Effector CD4-positive, alpha-beta T cell (primary cell): ENCODE measurements around the gene PLEKHG4B.
"Not testable (repeated sequence)": the region's sequence is repeated elsewhere in the genome, so short reads cannot be mapped to it uniquely, and the experiment has no call there.

Experiments used
- DNase-seq: peaks from one replicate; pipeline ENCODE4 v3.0.0-alpha.2; 2020

PLEKHG4B gene

DNA sequence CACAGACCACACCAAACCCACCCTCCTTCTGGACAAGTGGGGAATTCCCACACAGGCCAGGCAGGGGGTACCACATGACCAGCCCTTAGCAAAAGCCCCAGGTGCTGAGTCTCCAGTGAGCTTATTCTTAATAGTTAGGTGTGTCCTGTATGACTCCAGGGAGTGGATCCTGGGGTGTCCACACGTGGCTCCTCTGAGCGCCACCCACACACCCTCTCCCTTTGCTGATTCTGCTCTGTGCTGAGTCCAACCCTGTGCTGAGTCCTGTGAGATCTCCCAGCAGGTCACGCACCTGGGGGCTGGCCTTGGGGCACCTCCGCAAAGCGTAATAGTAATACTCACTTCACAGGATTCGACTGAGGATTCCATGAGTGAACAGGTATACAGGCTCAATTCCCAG is 112.0 kb downstream of the PLEKHG4B start:
- no peak for DNase-seq

DNA sequence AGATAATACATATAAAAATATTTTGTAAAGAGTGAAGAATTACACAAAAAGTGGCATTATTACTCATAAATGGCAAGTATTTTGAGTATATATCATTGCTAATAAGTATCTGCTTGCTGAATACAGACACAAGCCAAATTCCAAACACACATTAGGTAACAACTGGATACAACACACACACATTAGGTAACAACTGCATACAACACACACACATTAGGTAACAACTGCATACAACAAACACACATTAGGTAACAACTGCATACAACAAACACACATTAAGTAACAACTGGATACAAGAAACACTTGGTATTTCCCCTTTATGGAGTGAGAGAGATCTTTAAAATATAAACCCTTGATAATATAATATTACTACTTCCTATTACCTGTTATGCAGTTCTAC is 112.5 kb downstream of the PLEKHG4B start:
- DNase-seq: no peak

DNA sequence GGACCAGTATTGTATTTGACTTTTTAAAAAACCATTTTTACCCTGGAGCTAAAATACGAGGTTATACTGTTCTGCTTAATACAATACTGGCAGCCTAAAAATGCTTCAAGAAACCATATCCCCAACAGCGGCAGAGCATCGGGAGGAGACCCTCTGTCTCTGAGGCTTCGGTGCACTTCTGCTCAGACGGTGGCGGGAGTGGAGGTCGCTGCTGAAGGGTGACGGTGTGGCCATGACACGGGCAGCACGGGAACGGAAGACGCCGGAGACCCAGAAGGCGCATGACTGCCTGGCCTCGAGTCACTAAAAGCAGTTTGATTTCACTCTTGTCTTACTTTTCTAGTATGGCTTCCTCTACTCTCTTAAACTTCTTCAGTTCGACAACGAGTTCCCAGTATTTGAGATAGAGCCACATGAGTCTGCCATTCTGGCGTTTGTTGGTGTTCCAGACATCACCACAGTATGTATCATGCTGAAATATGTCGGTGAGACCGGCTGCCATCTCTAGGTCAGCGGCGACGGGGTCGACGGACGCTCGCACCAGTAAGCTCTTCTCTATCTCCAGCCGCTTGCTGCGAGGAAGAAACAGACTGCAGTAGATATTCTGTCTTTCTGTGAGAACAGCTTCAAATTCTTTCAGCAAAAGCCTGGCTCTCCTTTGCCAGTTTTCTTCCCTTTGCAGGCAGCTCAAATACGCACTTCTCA is 113.2 kb downstream of the PLEKHG4B start:
- no peak for DNase-seq

DNA sequence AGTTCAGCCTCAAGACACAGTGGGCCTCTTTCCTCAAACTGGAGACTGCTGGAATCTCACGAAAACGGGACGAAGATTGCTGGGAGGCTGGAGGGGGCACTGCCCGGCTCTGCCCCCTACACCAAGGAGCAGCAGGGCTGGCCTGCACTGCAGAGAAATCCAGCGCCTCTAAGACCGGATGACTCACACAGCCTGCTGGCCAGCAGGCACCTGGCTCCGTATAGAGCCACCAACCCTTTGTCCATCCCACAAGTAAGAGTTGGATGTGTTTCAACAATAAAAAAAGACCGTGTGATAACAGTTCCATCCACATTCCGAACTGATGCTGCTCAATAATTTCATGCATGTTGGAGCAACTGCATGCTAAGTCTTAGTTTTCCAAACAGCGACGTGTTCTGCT is 114.4 kb downstream of the PLEKHG4B start:
- DNase-seq: no peak

DNA sequence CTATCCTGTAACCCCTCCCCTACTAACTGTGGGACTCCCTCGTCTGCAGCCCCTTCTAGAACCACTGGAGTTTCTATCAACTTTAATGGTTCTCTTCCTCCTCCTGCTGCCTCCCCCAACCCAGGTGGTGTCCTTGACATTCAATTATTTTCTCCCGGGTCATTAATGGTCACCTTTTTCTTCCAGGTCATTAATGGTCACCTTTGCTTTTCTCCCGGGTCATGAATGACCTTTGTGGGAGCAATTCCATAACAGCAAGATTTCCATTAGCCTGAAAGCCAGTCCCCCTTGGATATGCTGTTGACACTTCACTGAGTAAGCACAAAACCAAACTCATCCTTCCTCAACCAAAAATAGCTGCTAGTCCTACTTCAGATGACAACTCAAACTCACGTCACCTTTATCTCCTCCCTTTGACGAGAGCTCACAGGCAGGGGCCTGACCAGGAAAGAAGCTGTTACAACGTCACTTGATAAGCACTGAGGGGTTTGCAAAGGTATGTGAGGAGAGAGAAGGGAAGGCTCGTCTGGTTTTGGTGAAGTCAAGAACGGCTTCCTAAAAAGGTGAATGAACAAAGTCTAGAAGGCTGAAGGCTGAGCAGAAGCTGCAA is 115.1 kb downstream of the PLEKHG4B start:
- no peak for DNase-seq

DNA sequence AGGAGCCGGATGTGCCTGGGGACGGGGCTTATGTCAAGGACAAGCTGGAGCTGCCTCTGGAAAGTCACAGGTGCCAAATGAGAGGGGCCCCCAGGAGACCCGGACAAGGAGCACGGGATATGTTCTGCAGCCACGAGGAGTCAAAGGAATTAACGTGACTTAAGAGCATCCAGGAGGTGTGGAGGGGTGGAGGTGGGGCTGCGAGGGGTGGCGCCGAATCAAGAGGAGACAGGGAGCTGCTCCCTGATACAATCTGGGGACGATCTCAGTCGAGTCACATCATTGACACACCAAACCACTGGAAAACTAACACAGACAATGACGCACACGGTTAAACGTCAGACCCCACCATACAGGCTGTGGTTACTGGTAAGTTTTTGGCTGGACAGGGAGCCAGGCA is 115.6 kb downstream of the PLEKHG4B start:
- no peak for DNase-seq

DNA sequence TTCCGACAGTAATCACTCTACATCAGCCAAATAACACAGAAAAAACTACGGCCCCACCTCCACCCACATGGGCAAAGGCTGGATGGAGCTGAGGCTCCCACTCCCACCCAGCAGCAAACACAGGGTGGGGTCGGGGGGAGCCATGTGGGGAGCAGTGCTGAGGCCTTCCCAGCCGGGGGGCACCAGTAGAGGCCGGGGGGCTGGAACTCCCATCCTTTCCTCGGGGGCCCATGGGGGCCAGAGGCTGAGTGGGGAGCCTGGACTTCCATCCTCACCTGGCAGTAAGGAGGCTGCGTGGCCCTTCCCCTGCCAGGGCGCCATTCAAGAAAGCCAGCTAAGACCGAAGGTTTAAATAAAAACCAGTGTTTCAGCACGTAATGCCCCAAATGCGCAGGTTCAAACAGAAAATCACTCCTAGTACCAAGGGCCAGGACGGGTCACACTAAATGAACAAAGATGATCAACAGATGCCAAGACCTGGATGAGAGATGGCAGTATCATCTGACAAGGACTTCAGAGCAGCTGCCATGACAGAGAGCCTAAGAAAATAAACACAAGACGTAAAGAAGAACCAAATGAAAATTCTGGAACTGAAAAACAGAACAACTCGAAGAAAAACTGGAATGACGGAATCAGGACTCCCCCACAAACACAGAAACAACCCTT is 116.6 kb downstream of the PLEKHG4B start:
- no peak for DNase-seq

DNA sequence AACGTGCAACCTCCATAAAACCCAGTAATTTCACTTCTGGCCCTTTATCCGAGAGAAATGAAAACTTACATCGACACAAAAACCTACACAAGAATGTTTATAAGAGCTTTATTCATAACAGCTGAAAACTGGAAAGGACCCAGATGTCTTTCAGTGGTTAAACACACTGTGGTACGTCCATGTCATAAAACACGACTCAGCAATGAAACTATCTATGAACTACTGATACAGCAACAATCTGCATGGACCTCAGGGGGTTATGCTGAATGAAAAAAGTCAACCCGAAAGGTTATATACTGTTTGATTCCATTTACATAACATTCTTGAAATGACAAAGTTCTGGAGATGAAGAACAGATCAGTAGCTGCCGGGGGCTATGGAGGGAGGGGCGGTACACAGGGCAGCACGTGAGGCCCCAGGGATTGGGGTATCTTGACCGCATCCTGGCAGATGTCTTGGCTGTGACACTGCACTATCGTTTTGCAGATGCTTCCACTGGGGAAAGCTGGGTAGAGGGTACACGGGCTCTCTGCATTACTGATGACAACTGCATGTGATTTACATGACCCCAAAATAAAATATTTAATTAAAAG is 121.9 kb downstream of the PLEKHG4B start:
- DNase-seq: no peak

DNA sequence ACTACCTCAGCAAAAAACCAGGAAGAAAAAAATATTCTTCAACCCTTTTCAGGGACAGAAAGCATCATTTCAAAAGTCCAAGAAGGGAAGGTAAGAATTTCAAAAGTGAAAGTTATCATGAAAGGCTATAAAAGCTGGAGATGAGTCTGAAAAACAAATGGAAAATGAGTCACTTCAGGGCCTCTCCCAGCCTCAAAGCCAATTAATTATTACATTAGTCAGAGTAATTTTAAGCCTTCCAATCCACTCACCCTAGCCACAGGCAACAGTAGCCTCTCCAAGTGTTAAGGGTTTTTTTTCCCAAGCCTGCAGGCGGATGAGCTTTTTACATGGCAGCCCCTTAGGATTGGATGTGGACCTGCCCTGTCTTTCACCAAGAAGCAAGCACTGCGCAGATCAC is 123.3 kb downstream of the PLEKHG4B start:
- DNase-seq: not testable (repeated sequence)

DNA sequence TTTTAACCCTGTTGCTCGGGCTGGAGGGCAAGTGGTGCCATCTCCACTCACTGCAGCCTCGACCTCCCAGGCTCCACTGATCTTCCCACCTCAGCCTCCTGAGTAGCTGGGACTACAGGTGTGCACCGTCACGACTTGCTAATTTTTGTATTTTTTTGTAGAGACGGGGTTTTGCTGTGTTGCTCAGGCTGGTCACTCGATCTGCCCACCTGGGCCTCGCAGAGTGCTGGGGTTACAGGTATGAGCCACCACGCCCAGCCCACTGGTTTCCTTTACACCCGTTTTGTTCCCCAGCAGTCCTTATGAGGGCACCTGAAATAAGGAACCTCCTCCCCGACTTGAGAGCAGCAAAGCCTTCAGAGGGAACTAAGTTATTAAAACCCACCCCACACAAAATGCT is 124.1 kb downstream of the PLEKHG4B start:
- not testable (repeated sequence) for DNase-seq

DNA sequence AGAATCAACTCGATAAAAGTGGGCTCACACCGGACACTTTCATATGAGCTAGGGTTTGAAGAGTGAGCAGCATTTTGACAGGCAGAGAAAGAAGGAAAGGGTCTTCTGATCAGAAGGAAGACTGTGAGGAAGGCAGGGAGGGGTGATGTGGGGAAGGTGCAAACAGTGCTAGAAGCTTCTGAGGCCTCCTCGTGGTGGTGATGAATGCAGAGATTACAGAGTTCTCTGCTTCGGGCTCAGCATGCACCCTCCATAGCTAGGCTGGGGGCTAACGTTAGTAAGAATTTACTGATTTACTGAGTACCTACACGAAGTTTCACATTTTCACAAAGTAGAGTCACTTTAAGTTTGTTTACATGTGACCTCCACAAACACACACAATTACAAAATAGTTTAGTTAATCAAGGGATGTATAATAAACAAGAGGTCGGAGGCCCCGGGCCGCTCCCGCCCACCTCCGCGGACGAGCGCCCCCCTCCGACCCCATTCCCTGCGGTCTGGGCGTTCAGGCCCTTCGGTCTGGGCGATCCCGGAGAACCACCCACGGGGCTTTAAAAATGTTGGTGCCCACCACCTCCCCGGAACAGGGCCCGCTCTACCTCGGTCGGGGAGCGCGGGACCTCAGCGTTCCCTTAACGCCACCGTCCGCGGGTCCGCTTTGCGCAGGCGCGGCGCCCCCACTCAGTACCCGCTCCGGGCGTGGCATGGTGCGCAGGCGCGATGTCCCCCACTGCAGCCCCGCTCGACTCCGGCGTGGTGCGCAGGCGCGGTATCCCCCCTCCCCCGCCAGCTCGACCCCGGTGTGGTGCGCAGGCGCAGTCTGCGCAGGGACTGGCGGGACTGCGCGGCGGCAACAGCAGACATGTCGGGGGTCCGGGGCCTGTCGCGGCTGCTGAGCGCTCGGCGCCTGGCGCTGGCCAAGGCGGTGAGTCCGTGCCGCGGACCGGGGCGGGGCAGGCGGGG is 125.8 kb downstream of the PLEKHG4B start, which contains the start of the genes CCDC127 and SDHA:
TSS of gene CCDC127 (minus strand) at position 660 of the 963 bp plus-strand sequence. CDS start 1,304 bp downstream, outside the sequence.
TSS of gene SDHA (plus strand) at position 827 of the 963 bp plus-strand sequence. CDS start at position 863, 36 bp downstream.
- peak; percentile 97 for DNase-seq

DNA sequence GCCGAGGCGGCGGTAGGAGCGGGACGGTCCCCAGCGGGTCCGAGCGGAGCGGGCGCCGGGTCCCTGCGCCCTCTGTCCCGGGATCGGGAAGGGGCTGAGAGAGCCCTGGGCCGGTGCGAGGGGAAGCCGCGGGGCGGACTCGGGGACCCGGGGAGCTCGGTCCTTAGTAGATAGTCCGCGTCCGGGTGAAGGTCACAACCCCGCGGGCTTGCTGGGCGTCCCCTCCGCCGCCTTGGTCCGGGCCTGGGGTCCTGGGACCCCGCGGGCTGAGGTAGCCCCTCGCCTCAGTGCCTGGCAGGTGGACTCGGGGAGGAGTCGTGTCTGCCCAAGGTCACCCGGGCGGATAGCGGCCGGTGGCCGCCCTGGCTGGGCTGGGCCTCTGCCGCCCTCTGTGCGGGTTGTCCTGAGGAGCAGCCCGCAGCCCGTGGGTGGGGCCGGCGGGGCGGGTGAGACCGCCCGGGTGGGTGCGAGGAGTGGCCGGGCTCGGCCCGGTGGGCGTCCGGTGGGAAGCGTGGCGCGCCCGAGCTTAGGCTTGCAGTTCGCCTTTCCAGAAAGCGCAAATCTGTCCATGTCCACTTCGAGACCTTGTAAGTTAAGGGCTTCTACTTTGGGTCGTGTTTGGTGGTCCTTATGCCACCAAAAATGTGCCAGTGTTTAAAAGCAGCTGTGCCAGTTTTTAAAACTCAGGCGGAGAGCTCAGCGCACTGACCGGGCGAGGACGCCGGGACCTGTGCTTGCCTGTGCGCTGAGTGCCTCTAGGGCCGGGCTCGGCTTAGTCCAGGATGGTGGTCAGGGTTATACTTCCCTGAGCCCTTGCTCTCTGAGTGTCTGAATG is 126.7 kb downstream of the PLEKHG4B start:
- DNase-seq: no peak

DNA sequence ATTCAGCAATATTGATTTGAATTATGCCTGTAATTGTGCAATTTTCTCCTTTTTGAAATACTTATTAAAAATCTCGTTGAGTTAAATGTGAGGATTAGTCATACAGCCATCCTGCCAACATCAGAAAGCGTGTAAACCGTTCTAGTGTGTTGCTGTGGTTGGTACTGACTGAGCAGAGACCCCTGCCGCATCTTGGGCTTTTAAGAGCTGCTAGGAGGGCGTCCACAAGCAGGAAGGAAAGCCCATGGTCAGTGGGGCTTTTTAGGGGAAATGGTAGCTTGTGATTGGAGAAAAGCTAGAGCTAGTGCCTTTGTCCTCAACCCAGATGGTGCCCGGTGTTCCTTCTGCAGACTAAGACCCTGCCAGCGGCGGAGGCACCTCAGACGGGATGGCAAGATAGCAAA is 127.5 kb downstream of the PLEKHG4B start:
- peak; percentile 11 for DNase-seq

DNA sequence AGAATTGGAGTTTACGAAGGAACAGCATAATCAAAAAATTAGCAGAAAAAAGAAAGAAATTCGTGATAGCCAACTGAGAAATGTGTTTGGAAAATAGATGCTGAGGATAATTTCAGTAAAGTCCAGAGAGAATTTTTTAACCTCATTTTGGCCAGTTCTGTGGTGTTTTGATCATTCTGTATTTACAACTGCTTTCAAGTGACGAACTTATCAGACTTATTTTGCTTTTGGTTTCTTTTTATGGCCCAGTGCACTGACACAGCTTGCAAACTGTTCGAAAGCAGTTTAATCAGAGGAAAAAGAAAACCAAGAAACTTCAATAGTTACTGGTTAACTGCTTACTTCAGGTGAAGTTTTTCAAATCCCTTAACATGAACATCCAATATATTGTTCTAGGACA is 128.0 kb downstream of the PLEKHG4B start:
- no peak for DNase-seq

DNA sequence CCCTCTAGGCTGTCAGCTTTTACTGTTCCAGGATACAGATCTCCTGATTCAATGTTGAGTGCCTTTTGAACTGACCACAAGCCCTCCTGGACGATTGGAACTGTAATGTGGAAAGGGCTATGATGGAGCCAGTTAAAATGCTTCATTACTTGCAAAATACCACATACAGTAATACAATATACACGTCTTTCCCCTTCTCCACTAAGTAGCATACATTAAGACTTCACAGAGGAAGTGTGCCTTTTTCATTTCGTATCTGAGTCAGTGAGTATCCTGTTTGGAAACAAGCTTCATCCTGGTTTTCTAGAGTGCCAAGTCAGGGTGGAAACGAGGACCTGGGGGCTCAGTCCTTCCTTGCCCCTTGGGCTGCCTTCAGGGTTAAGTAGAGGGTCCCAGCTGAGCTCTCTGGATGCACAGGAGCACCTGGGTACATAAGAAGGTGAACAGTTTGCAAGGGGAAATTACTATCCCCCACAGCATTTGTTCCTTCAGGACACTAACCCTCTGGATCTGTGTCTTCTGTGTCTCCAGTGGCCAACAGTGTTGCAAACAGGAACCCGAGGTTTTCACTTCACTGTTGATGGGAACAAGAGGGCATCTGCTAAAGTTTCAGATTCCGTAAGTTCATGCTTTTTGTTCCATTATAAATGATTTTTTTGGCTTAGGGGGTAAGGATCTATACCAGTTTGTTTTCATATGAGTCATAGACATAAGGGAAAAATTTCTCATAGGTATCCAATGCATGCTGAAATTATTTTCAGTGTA is 131.2 kb downstream of the PLEKHG4B start:
- not testable (repeated sequence) for DNase-seq

DNA sequence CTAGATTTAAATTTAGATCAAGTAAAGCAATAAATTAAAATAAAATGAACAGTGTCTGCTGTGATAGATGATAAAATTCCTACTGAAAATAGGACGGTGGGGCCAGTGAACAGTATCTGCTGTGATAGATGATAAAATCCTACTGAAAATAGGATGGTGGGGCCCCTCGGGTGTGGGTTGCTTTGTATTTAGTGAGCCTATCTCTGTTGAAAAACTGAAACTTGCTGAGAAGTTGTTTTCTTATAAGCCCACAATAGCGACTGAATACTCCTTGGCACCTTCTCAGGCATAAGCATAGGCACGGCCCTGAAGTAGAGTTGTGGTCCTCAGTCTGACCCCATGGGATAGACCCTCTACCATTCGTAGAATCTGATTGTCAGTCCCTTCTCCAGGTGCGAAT is 131.8 kb downstream of the PLEKHG4B start:
- no peak for DNase-seq

DNA sequence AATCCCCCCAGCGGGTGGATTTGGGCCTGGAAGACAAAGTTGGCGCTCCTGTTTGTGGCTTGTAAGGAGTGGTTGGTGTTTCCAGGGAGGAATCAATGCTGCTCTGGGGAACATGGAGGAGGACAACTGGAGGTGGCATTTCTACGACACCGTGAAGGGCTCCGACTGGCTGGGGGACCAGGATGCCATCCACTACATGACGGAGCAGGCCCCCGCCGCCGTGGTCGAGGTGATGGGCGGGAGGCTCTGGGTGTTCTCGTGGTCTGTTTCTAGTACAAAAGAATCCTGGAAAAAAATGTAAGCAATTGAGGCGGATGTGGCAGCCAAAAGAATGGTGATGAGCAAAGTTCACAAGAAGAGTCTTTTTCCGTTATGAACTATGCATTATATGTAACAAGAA is 133.4 kb downstream of the PLEKHG4B start:
- DNase-seq: no peak

DNA sequence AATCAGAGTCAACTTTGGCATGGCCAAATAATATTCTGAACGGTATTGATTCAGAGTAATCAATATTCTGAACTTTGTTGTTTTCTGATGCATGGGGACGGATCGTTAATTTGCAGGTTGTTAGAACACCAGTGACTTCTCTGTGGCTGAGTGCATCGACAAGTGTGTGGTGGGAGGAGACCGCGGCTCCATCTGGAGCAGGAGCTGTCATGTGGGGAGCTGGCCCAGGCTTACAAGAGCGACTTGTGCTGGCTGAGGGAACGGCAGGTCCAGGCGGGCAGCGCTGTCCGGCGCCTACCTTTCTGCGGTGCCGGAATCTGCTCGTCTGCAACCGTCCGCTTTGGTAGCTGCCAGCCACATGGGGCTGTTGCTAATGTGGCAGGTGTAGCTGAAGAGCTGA is 135.4 kb downstream of the PLEKHG4B start:
- not testable (repeated sequence) for DNase-seq

DNA sequence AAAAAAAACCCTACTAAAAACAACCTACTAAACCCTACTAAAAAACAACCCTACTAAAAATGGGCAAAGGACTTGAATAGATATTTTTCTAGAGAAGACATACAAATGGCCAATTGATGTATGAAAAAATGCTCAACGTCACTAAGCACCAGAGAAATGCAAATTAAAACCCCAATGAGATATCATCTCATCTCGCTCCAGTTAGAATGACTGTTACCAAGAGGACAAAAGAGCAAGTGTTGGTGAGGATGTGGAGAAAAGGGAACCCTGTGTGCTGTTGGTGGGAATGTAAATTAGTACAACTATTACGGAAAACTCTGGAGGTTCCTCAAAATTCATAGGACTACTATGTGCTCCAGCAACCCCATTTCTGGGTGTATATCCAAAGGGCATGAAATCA is 136.9 kb downstream of the PLEKHG4B start:
- no peak for DNase-seq

DNA sequence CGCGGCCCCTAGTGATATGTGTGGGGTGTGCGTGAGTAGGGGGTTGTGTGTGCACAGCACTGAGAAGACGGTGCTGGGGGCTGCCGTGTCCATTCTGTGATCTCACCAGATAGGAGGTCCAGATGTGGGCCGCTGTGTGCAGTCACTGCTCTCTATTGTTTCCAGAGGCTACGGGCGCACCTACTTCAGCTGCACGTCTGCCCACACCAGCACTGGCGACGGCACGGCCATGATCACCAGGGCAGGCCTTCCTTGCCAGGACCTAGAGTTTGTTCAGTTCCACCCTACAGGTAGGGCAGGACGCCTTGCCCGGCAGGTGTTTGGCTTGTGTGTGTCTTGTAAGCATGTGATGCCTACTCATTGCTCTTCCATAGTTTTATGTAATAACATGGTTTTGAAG is 138.7 kb downstream of the PLEKHG4B start:
- DNase-seq: no peak

DNA sequence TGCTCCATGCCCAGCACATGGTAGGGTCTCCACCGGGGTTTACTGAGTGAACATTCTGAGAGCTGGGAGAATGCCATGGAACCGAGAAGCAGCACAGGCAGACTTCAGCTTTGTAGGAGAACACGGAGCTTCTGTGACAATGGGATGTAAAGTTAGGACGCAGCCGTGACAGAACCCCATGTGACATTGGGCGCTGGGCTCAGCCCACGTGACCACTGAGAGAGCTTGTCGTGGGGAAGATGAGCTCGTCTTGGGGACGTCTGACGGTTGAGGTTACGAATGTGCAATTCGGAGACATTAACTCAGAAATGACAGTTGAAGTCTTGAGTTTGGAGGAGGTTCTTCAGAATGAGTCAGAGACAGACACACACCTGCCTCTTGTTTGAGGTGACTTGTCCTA is 139.7 kb downstream of the PLEKHG4B start:
- DNase-seq: no peak
